Measurements from ENCODE around the gene APOL3.
"Not testable (repeated sequence)": the region's sequence is repeated elsewhere in the genome, so short reads cannot be mapped to it uniquely, and the experiment has no call there.

Gene APOL3

GRCh38 chr22:36100908-36101307 lies 59.6 kb downstream of the APOL3 start:
- DNase-seq (ENCODE audit: low spot score), result not testable (repeated sequence)

GRCh38 chr22:36100134-36100824 lies 60.3 kb downstream of the APOL3 start:
- DNase-seq (ENCODE audit: low spot score), result no peak

- not testable (repeated sequence) for DNase-seq (ENCODE audit: low spot score)
Observed at GRCh38 chr22:36099561-36099960, 61.0 kb downstream of the APOL3 start.

GRCh38 chr22:36097880-36098279 lies 62.7 kb downstream of the APOL3 start:
- no peak for DNase-seq (ENCODE audit: low spot score)

GRCh38 chr22:36090772-36091171 lies 69.8 kb downstream of the APOL3 start:
- not testable (repeated sequence) for DNase-seq (ENCODE audit: low spot score)
